HG02973 (cell line): ENCODE data around the gene ODF4.
"Not testable (repeated sequence)": the region's sequence is repeated elsewhere in the genome, so short reads cannot be mapped to it uniquely, and the experiment has no call there.

Source experiments
- ATAC-seq: cut with Tn5 transposase; IDR thresholded peaks from one replicate; pipeline ENCODE4 v1.9.1; 2021; ENCODE audit warnings: moderate library complexity; ENCODE audit not compliant: unreplicated experiment

ODF4 gene

GRCh38 chr17:8365143-8365542, 25.5 kb downstream of the ODF4 start:
- no peak for ATAC-seq

GRCh38 chr17:8366231-8366630, 26.6 kb downstream of the ODF4 start:
- ATAC-seq, result no peak

- ATAC-seq, result no peak
Measured at GRCh38 chr17:8368193-8368592, 28.6 kb downstream of the ODF4 start.

GRCh38 chr17:8369944-8370343, 30.3 kb downstream of the ODF4 start:
- no peak for ATAC-seq

GRCh38 chr17:8371786-8372185, 32.1 kb downstream of the ODF4 start:
- no peak for ATAC-seq

GRCh38 chr17:8372422-8372821, 32.8 kb downstream of the ODF4 start:
- no peak for ATAC-seq

GRCh38 chr17:8373856-8374255, 34.2 kb downstream of the ODF4 start:
- not testable (repeated sequence) for ATAC-seq

GRCh38 chr17:8375738-8376259, 36.2 kb downstream of the ODF4 start:
- ATAC-seq, result no peak

- ATAC-seq, result peak; percentile 76
Measured at GRCh38 chr17:8376271-8377067, 36.8 kb downstream of the ODF4 start, which contains the start of gene KRABD2. Gene KRABD2 (minus strand): TSS chr17:8376704.

- ATAC-seq, result no peak
Measured at GRCh38 chr17:8377422-8377821, 37.8 kb downstream of the ODF4 start.

- not testable (repeated sequence) for ATAC-seq
Measured at GRCh38 chr17:8378117-8378516, 38.5 kb downstream of the ODF4 start.

- no peak for ATAC-seq
Measured at GRCh38 chr17:8380049-8380448, 40.4 kb downstream of the ODF4 start.

GRCh38 chr17:8382052-8382879, 42.6 kb downstream of the ODF4 start:
- ATAC-seq, result no peak

GRCh38 chr17:8382880-8383142, 43.2 kb downstream of the ODF4 start:
- no peak for ATAC-seq

GRCh38 chr17:8383143-8383822, 43.6 kb downstream of the ODF4 start, which contains the start of gene RPL26:
Gene RPL26 (minus strand): TSS chr17:8383193. CDS start chr17:8382310, 883 bp downstream.
- peak; percentile 84 for ATAC-seq

GRCh38 chr17:8384801-8385378, 45.2 kb downstream of the ODF4 start:
- ATAC-seq, result no peak

- ATAC-seq, result no peak
Measured at GRCh38 chr17:8386841-8387240, 47.2 kb downstream of the ODF4 start.

GRCh38 chr17:8387914-8388651, 48.4 kb downstream of the ODF4 start:
- no peak for ATAC-seq

- ATAC-seq, result no peak
Measured at GRCh38 chr17:8391711-8392110, 52.1 kb downstream of the ODF4 start.

GRCh38 chr17:8392274-8392673, 52.6 kb downstream of the ODF4 start:
- ATAC-seq, result no peak
